ENCODE data around the gene WDR62.

DNA sequence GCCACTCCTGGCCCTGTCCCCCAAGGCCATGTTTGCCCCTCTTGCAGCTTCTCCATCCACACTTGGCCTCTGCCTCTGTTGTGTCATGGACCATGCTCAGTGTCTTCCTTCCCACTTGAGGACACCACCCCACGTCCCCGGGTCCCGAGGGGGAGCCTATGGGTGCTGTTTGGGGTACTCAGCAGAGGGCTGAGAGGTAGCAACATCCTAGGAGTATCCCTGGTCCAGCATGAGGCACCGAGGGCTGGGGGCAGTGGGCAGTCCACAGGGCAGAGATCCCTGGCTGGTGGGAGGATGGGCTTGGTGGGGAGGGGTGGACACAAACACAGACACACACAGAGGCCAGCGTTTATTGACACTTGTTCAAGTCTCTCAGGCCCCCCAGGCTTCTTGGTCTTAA, 95.9 kb downstream of the WDR62 start:
- no peak for TF ChIP-seq EZH2phosphoT487 (IDR thresholded peaks at IDR 0.05; ENCODE audit: low read depth)
- TF ChIP-seq, protein P1, sequence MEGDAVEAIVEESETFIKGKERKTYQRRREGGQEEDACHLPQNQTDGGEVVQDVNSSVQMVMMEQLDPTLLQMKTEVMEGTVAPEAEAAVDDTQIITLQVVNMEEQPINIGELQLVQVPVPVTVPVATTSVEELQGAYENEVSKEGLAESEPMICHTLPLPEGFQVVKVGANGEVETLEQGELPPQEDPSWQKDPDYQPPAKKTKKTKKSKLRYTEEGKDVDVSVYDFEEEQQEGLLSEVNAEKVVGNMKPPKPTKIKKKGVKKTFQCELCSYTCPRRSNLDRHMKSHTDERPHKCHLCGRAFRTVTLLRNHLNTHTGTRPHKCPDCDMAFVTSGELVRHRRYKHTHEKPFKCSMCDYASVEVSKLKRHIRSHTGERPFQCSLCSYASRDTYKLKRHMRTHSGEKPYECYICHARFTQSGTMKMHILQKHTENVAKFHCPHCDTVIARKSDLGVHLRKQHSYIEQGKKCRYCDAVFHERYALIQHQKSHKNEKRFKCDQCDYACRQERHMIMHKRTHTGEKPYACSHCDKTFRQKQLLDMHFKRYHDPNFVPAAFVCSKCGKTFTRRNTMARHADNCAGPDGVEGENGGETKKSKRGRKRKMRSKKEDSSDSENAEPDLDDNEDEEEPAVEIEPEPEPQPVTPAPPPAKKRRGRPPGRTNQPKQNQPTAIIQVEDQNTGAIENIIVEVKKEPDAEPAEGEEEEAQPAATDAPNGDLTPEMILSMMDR (IDR thresholded peaks at IDR 0.05; ENCODE audit: low read depth, low read length), result no peak
